Spleen (tissue), 11 donors: Measurements from ENCODE around the gene FNTB. TPM values are rescaled to one million over a fixed set of nuclear protein-coding genes. Genes with fewer than 3 reads are reported as not detected.

Source experiments
- DNase-seq: peaks from one replicate; pipeline ENCODE4 v3.0.0-alpha.2; 2020
- H3K27ac ChIP-seq, 8 donors: fragments of 200-600 bp; sonication (generic) in 7 of 8; 1 replicate in 4 of 8; 2 replicates in 4 of 8; pipeline versions ENCODE4 v1.5.0 to v1.8.0; 2016 to 2021; ENCODE audit warnings: inconsistent platforms in 4 of 8, mild to moderate bottlenecking in 4 of 8, moderate library complexity in 1 of 8
- H3K27me3 ChIP-seq, 7 donors: fragments of 200-600 bp; sonication (generic) in 6 of 7; replicated peaks in 1 of 7; 1 replicate in 4 of 7; 2 replicates in 3 of 7; pipeline versions ENCODE4 v1.5.0 to v1.8.0; 2016 to 2021; ENCODE audit warnings: inconsistent platforms in 3 of 7, mild to moderate bottlenecking in 1 of 7
- H3K36me3 ChIP-seq, 6 donors: fragments of 200-600 bp; sonication (generic) in 5 of 6; 1 replicate in 4 of 6; 2 replicates in 2 of 6; pipeline versions ENCODE4 v1.5.0 to v1.8.0; 2016 to 2021; ENCODE audit warnings: inconsistent platforms in 2 of 6
- H3K4me1 ChIP-seq, 6 donors: fragments of 200-600 bp; sonication (generic) in 5 of 6; 1 replicate in 3 of 6; 2 replicates in 3 of 6; pipeline versions ENCODE4 v1.5.0 to v1.8.0; 2016 to 2021; ENCODE audit warnings: inconsistent platforms in 3 of 6
- H3K4me3 ChIP-seq, 8 donors: fragments of 200-600 bp; sonication (generic) in 7 of 8; 1 replicate in 4 of 8; 2 replicates in 4 of 8; pipeline versions ENCODE4 v1.5.0 to v1.8.0; 2016 to 2021; ENCODE audit warnings: inconsistent platforms in 4 of 8, mild to moderate bottlenecking in 4 of 8, moderate library complexity in 2 of 8
- H3K9me3 ChIP-seq, 8 donors: fragments of 200-600 bp; sonication (generic) in 7 of 8; 1 replicate in 4 of 8; 2 replicates in 4 of 8; pipeline versions ENCODE4 v1.5.0 to v1.8.0; 2016 to 2021; ENCODE audit warnings: inconsistent platforms in 4 of 8
- CTCF ChIP-seq, 11 experiments: fragments of 200-600 bp in 7 of 11; fragments of 450-650 bp in 4 of 11; sonication (generic) in 4 of 11; IDR thresholded peaks in 8 of 11; conservative IDR thresholded peaks in 3 of 11; 1 replicate in 7 of 11; 2 replicates in 4 of 11; pipeline versions ENCODE4 v1.4.0 to v1.8.0; 2016 to 2021; ENCODE audit warnings: antibody characterized with exemption in 11 of 11, inconsistent platforms in 4 of 11, mild to moderate bottlenecking in 1 of 11
- POLR2A ChIP-seq, 3 donors: fragments of 450-650 bp; IDR thresholded peaks; one replicate each; pipeline ENCODE4 v1.5.1; 2017; ENCODE audit warnings: antibody characterized with exemption in 3 of 3, mild to moderate bottlenecking in 1 of 3
- POLR2AphosphoS5 ChIP-seq, 3 donors: sonication (generic); formaldehyde crosslinking; IDR thresholded peaks; one replicate each; pipeline ENCODE4 v1.5.1; 2017; ENCODE audit warnings: antibody characterized with exemption in 3 of 3
- WGBS, 5 donors: extraction: QIAGEN DNeasy Blood & Tissue Kit in 3 of 5; methylation state at CpG; one replicate each; pipeline versions ENCODE4 v1.1.5 to v1.1.7; 2013 to 2018; 5-methylcytosine and 5-hydroxymethylcytosine counted together
- intact Hi-C: fragments of 100-400 bp; cut with DNase I; formaldehyde crosslinking; loops from one replicate; pipeline ENCODE4 v1.15.0; 2023; ENCODE audit warnings: low total_unique reads
- polyA plus RNA-seq, 3 donors: library from polyadenylated mRNA; stranded (reverse); fragments of 200-250 nt; gene quantifications; one replicate each; pipeline ENCODE4 v1.2.1, GENCODE V29; 2013
- total RNA-seq, 7 donors: library from RNA; depleted of rRNA in 3 of 7; stranded (reverse); fragments of >200 nt in 3 of 7; fragmentation: NEBNext Ultra II Directional in 4 of 7; extraction: Animal tissue kit (Norgen Biotek cat#: 25700) in 4 of 7; gene quantifications; one replicate each; pipeline versions ENCODE4 v1.1.0 to v1.2.1, GENCODE V29; 2016 to 2021
- donor health status: healthy with polysubstance abuse.
- donor health status: DM: no; HTN: no; CAD: no; lungs with moderate emphysema.
- donor health status: DM: no; HTN: no; CAD: no.
- donor health status: Bipolar disorder and iron deficiency.
- donor health status: healthy.
- donor health status: DM: no; HTN: no; CAD: no.
- donor health status: DM: yes; HTN: yes; CAD: no.

The FNTB gene
- total and polyA plus RNA-seq, 10 donors: 4.7 to 17.0 (median 10.0) TPM

- Histone ChIP-seq H3K27ac (no peak overlapping the region), H3K36me3 (peaks cover 0 to 23% (median 0%) of the 10 kb centered on the region in 6 donors), H3K4me1 (no peaks in the 10 kb centered on the region), H3K4me3 (no peak overlapping the region), H3K9me3 (no peaks in the 10 kb centered on the region), H3K27me3 (no peaks in the 10 kb centered on the region)
- TF ChIP-seq POLR2A (IDR thresholded peaks at IDR 0.05) (no peak), POLR2AphosphoS5 (IDR thresholded peaks at IDR 0.05) (no peak), CTCF (IDR thresholded peaks at IDR 0.05 in 8 of 11, conservative IDR thresholded peaks at IDR 0.05 in 3 of 11) (no peak)
- DNase-seq: no peak
- WGBS, 5 donors: 86 to 97% (median 92%) methylated on average over 2 of the region's 2 CpGs
- intact Hi-C loops: no loop called here
Measured at GRCh38 chr14:64958201-64958600, 28.5 kb upstream of the FNTB start.

DNA sequence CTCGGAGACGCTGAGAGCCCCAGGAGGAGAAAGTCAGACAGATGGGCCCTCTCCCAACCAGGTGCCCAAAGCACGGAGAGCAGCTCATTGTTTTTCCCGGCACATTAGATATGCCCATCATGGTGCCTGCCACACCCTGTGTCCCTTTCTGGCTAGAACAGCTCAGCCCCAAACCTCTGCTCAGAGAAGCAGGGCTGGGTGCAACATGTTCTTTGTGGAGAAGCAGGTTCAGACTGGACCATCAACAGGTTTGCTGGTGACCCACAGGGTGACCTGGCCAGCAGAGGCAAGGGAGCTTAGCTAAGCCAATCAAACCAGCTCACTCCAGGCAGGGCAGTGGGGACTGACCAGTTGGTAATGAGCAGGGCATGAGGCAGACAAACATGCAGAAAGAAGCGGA is 28.0 kb upstream of the FNTB start:
- no peaks in the 10 kb centered on the region for H3K9me3 ChIP-seq
- 88 to 99% (median 96%) methylated on average over 5 of the region's 5 CpGs for WGBS, 5 donors
- peaks cover 0 to 23% (median 0%) of the 10 kb centered on the region in 6 donors for H3K36me3 ChIP-seq
- no peak for DNase-seq
- H3K4me3 ChIP-seq: no peak overlapping the region
- no peaks in the 10 kb centered on the region for H3K4me1 ChIP-seq
- no peaks in the 10 kb centered on the region for H3K27me3 ChIP-seq
- intact Hi-C loops: no loop called here
- no peak overlapping the region for H3K27ac ChIP-seq
- TF ChIP-seq CTCF (IDR thresholded peaks at IDR 0.05 in 8 of 11, conservative IDR thresholded peaks at IDR 0.05 in 3 of 11) (no peak), POLR2AphosphoS5 (IDR thresholded peaks at IDR 0.05) (no peak), POLR2A (IDR thresholded peaks at IDR 0.05) (no peak)

- Histone ChIP-seq H3K4me3 (no peak overlapping the region), H3K4me1 (peaks cover 0 to 6% (median 0%) of the 10 kb centered on the region in 6 donors), H3K27ac (no peak overlapping the region), H3K27me3 (no peaks in the 10 kb centered on the region), H3K36me3 (peaks cover 0 to 12% (median 0%) of the 10 kb centered on the region in 6 donors), H3K9me3 (no peaks in the 10 kb centered on the region)
- 63 to 73% (median 68%) methylated on average over 3 to 5 of the region's 5 CpGs for WGBS, 5 donors
- no peak for TF ChIP-seq POLR2A (IDR thresholded peaks at IDR 0.05)
- TF ChIP-seq POLR2AphosphoS5 (IDR thresholded peaks at IDR 0.05): no peak
- no peak for TF ChIP-seq CTCF (IDR thresholded peaks at IDR 0.05 in 8 of 11, conservative IDR thresholded peaks at IDR 0.05 in 3 of 11)
- intact Hi-C loops: no loop called here
- no peak for DNase-seq
Measured at GRCh38 chr14:64960762-64961276, 25.9 kb upstream of the FNTB start.

DNA sequence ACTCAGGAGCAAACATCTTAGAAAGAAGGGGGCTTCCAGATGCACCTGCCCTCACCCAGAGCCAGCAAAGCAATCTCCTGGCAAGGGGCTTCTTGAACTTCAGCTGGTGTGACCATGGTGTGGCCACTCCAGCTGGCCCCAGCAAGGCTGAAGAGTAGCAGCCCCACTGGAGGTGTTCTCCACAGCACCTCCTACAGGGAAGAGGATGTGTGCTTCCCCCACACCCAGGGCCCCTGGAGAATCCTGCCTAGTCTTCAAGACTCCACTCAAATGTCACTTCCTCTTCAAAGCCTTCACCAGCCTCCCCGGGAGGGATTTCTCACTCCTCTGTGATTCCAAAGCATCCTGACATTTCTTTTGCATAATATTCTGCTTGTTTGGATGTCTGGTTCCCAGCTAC is 23.1 kb upstream of the FNTB start:
- no peak for DNase-seq
- Histone ChIP-seq H3K4me1 (peaks cover 0 to 8% (median 0%) of the 10 kb centered on the region in 6 donors), H3K4me3 (no peak overlapping the region), H3K27ac (no peak overlapping the region), H3K36me3 (no peaks in the 10 kb centered on the region), H3K9me3 (no peaks in the 10 kb centered on the region), H3K27me3 (no peaks in the 10 kb centered on the region)
- WGBS, 5 donors: 26 to 60% (median 42%) methylated on average over 1 of the region's 1 CpG
- intact Hi-C loops: no loop called here
- TF ChIP-seq POLR2A (IDR thresholded peaks at IDR 0.05) (no peak), POLR2AphosphoS5 (IDR thresholded peaks at IDR 0.05) (no peak), CTCF (IDR thresholded peaks at IDR 0.05 in 8 of 11, conservative IDR thresholded peaks at IDR 0.05 in 3 of 11) (no peak)
